Stimulated activated CD8-positive, alpha-beta memory T cell treated with anti-CD3 and anti-CD28 coated beads, Interleukin-7, amount 100 ng/mL, for 48 hours (primary cell): Measurements from ENCODE around the gene SHANK3.

ENCODE experiments used
- DNase-seq, 2 donors: peaks; one replicate each; pipeline ENCODE4 v3.0.0-alpha.2; 2020; ENCODE audit warnings: low read depth in 1 of 2; ENCODE audit errors: extremely low read depth in 1 of 2

The SHANK3 gene

GRCh38 chr22:50677493-50678217, 5.0 kb downstream of the SHANK3 start:
- DNase-seq = no peak

DNA sequence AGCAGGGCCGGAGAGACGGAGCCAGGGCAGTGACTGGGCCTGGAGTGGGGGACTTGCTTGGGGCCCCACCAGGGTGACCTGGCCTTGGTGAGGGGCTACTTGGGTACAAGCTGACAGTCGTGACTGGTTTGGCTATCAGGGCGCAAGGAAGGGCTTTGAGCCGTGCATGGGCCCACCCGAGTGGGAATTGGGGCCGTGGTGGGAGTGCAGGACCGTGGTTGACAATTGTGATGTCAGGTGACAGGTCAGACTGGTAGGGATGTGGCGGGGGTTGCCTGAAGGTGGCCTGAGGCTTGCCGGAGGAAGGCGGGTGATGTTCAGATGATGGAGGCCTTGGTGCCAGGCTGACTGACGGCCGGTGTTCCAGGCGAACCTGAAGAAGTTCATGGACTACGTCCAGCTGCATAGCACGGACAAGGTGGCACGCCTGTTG, 5.6 kb downstream of the SHANK3 start:
- no peak for DNase-seq

DNA sequence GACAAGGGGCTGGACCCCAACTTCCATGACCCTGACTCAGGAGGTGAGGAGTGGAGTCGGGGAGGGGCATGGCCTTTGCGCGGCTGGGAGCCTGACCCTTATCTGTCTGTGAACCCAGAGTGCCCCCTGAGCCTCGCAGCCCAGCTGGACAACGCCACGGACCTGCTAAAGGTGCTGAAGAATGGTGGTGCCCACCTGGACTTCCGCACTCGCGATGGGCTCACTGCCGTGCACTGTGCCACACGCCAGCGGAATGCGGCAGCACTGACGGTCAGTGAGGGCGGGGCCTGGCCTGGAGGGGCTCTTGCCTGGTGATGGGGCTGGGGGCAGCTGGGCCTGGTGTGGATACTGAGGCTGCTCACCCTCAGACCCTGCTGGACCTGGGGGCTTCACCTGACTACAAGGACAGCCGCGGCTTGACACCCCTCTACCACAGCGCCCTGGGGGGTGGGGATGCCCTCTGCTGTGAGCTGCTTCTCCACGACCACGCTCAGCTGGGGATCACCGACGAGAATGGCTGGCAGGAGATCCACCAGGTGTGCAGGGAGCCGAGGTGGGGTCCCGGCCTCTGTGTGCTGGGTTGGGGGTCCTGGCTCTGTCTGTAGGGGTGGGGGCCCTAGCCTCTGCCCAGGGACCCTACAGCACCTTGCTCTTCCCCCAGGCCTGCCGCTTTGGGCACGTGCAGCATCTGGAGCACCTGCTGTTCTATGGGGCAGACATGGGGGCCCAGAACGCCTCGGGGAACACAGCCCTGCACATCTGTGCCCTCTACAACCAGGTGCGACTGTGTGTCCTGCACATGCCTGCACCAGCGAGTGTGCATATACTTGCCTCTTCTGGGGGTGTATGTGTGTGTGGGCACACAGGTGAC, 6.3 kb downstream of the SHANK3 start:
- DNase-seq = no peak

- DNase-seq = no peak
Observed at GRCh38 chr22:50683086-50683993, 10.7 kb downstream of the SHANK3 start.

GRCh38 chr22:50683994-50684371, 11.4 kb downstream of the SHANK3 start:
- DNase-seq = no peak

GRCh38 chr22:50684501-50684900, 11.9 kb downstream of the SHANK3 start:
- no peak for DNase-seq

DNA sequence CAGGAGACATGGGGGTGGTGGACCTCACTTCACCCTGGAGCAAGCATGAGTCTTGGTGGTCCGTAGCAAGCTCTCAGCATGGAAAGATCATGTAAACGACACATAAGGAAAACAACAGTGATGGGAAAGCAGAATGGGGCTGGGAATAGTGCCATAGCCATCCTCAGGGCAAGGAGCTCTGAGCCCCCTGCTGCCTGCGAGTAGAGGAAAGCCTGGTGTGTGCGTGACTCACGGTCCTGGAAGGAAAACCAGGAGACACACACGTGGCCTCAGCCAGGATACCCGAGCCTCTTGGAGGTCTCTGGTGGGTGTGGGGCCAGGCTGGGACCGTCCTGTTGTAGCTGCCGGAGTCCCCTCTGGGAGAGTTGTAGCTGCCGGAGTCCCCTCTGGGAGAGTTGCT, 12.4 kb downstream of the SHANK3 start:
- no peak for DNase-seq

- DNase-seq = no peak
Observed at GRCh38 chr22:50686794-50687193, 14.2 kb downstream of the SHANK3 start.

DNA sequence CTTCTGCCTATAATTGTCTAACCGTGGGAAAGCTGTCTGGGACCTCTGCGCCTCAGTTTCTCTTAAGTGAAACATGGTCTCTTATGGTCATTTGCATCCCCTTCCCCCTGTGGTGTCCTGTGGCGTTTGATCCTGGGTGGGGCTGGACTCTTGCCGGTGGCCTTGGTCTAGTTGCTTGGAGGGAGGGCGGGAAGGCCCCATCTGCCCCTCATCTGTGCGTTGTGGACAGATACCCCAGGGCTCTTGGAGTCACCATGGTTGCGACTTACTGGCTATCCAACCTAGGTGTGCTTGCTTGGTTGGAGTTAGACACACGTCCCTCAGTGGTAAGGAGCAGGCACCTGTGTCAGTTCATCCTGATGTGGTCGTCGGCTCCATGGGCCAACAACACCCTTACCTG, 15.2 kb downstream of the SHANK3 start:
- no peak for DNase-seq

GRCh38 chr22:50688448-50688847, 15.8 kb downstream of the SHANK3 start:
- no peak for DNase-seq

DNA sequence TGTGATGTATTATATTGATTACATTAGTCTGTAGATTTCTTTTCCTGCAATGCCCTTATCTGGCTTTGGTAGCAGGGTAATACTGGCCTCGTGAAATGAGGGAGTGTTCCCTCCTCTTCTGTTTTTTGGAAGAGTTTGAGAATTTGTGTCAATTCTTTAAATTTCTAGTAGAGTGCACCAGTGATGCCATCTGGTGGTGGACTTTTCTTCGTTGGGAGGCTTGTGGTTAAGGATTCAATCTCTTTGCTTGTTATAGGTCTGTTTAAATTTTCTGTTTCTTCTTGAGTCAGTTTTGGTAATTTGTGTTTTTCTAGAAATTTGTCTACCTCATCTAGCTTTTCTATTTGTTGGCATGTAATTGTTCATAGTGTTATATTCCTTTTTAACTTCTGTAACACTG, 18.9 kb downstream of the SHANK3 start:
- DNase-seq = no peak

DNA sequence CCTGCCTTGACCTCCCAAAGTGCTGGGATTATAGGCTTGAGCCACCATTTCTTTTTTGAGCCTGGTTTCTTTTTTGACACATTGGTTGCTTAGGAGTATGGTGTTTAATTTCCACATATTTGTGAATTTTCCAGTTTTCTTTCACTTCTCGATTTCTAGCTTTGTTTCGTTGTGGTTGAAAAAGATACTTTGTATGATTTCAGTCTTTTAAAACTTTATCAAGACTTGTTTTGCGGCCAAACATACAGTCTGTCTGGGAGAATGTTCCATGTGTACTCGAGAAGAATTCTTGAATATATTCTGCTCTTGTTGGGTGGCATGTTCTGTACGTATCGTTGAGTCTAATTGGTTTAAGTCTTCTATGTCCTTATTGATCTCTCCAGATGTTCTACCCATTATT, 20.8 kb downstream of the SHANK3 start:
- no peak for DNase-seq

DNA sequence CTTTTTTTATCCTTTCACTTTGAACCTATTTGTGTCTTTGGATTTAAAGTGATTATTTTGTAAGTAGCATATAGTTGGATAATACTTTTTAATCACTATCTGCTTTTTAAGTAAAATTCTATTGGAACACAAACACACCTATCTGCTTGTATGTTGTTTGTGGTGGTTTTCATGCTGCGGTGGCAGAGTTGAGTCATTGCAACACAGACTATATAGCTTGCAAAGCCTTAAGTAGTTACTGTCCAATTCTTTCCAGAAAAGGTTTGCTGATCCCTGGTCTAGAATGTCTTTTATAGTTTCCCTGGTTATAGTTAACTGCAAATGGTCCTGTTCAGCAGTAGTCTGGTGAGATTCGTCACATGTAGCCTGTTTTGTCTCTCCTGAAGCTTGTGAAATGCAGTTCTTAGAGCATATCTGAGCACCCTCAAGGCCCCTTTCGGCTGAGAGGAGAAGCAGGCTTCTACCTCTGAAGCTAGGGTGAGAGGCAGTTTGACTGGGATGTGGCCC, 21.5 kb downstream of the SHANK3 start:
- DNase-seq = no peak

DNA sequence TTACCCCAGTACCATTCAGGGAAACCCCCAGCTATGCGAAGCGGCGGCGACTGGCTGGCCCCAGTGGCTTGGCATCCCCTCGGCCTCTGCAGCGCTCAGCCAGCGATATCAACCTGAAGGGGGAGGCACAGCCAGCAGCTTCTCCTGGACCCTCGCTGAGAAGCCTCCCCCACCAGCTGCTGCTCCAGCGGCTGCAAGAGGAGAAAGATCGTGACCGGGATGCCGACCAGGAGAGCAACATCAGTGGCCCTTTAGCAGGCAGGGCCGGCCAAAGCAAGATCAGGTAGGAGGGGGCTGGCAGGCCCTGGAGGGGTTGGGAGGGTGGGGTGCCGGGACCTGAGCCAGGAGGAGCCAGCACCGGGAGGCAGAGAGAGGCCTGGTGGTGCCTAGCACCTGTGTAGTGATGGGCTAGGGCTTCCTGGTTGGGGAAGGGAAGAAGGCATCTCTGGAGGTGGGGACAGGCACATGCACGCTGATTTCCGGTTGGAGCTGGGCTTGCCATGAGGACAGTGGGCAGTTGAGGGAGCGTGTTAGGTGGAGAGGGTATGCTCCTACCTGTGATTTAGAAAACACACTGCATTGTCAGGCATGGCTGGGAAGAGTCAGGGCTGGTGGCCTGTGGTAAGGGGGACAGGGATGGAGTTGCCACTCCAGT, 22.3 kb downstream of the SHANK3 start:
- no peak for DNase-seq

GRCh38 chr22:50695421-50696250, 23.0 kb downstream of the SHANK3 start:
- no peak for DNase-seq

DNA sequence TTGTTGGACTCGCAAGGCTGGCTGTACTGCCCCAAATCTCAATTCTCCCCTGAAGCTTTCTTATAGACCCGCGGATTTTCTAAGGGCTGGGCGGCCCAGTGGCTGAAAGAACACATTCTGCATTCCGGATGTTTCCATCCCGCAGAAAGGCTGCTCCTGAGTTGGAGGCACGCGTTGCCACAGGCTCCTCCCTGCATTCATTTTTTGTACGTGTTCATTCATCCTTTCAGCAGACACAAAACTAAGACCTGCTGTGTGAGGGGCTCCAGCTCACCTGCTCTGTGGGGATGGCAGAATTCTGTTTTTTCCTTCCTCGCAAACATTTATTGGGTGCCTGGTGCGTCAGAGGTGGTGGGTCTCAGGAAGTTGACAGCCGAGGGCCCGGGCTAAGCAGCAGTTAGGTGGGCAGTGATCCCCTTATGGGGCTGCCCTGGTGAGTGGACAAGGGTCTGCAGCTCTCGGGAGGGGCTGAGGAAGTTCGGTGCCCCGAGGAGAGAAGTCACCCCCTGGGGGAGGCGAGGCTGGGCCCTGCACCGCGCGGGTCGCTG, 23.7 kb downstream of the SHANK3 start:
- DNase-seq = no peak

- DNase-seq = no peak
Observed at GRCh38 chr22:50696799-50697561, 24.4 kb downstream of the SHANK3 start.

- DNase-seq = no peak
Observed at GRCh38 chr22:50697667-50698506, 25.3 kb downstream of the SHANK3 start.
